GM23338 (cell line): Measurements from ENCODE around the gene C2CD4A. TPM values are rescaled to one million over a fixed set of nuclear protein-coding genes. Genes with fewer than 3 reads are reported as not detected.

Experiments used
- ATAC-seq: fragments of 200-7000 bp; cut with Tn5 transposase; 3 replicates; pipeline ENCODE4 v1.9.1; 2020
- DNase-seq: peaks from one replicate; pipeline ENCODE4 v3.0.0-alpha.2; 2015; ENCODE audit warnings: low spot score
- H2AFZ ChIP-seq: fragments of 200-600 bp; sonication (generic); 2 replicates; pipeline ENCODE4 v1.8.0; 2016; ENCODE audit warnings: antibody characterized with exemption, mild to moderate bottlenecking, moderate library complexity
- H3F3A ChIP-seq: fragments of 200-600 bp; sonication (generic); replicated peaks from 2 replicates; pipeline ENCODE4 v1.8.0; 2017; ENCODE audit warnings: antibody characterized with exemption, mixed run types, low read depth
- H3K27ac ChIP-seq: fragments of 200-600 bp; sonication (generic); 2 replicates; pipeline ENCODE4 v1.6.1; 2016; ENCODE audit warnings: low read depth
- H3K27me3 ChIP-seq: fragments of 200-600 bp; sonication (generic); 2 replicates; pipeline ENCODE4 v1.8.0; 2016; ENCODE audit warnings: mild to moderate bottlenecking, mixed run types, moderate library complexity; ENCODE audit not compliant: insufficient read depth
- H3K36me3 ChIP-seq: fragments of 200-600 bp; sonication (generic); 2 replicates; pipeline ENCODE4 v1.8.0; 2016; ENCODE audit warnings: mild to moderate bottlenecking; ENCODE audit not compliant: insufficient read depth
- H3K4me1 ChIP-seq: fragments of 200-600 bp; sonication (generic); 2 replicates; pipeline ENCODE4 v1.8.0; 2016; ENCODE audit warnings: mild to moderate bottlenecking, moderate library complexity; ENCODE audit not compliant: insufficient read depth
- H3K4me2 ChIP-seq: fragments of 200-600 bp; sonication (generic); 2 replicates; pipeline ENCODE4 v1.7.1; 2017; ENCODE audit warnings: mixed run types
- H3K4me3 ChIP-seq: fragments of 200-600 bp; sonication (generic); 2 replicates; pipeline ENCODE4 v1.6.1; 2016; ENCODE audit warnings: mixed run types
- H3K79me2 ChIP-seq: fragments of 200-600 bp; sonication (generic); replicated peaks from 2 replicates; pipeline ENCODE4 v1.8.0; 2017; ENCODE audit warnings: mild to moderate bottlenecking; ENCODE audit not compliant: insufficient read depth
- H3K9me2 ChIP-seq: fragments of 200-600 bp; sonication (generic); 2 replicates; pipeline ENCODE4 v1.8.0; 2017; ENCODE audit not compliant: insufficient read depth
- H4K20me1 ChIP-seq: fragments of 200-600 bp; sonication (generic); replicated peaks from 2 replicates; pipeline ENCODE4 v1.8.0; 2017; ENCODE audit warnings: mild to moderate bottlenecking; ENCODE audit not compliant: insufficient read depth
- H3K27ac Mint-ChIP-seq: 2 replicates; pipeline ENCODE4 v1.8.0; 2020; ENCODE audit warnings: inconsistent platforms, mild to moderate bottlenecking, moderate library complexity, mixed read lengths
- H3K27me3 Mint-ChIP-seq: 3 replicates; pipeline ENCODE4 v1.8.0; 2022; ENCODE audit warnings: low read depth, mild to moderate bottlenecking, moderate library complexity, mixed read lengths, inconsistent platforms; ENCODE audit not compliant: insufficient read depth, poor library complexity
- H3K36me3 Mint-ChIP-seq: 3 replicates; pipeline ENCODE4 v1.8.0; 2021; ENCODE audit warnings: low read depth, mild to moderate bottlenecking, inconsistent platforms, moderate library complexity, mixed read lengths
- H3K4me1 Mint-ChIP-seq: 3 replicates; pipeline ENCODE4 v1.8.0; 2020; ENCODE audit warnings: mild to moderate bottlenecking, inconsistent platforms, mixed read lengths
- H3K4me3 Mint-ChIP-seq: 3 replicates; pipeline ENCODE4 v1.8.0; 2021; ENCODE audit warnings: moderate library complexity, mild to moderate bottlenecking, inconsistent platforms, mixed read lengths
- H3K9me3 Mint-ChIP-seq: 3 replicates; pipeline ENCODE4 v1.8.0; 2020; ENCODE audit warnings: moderate library complexity, mild to moderate bottlenecking, inconsistent platforms, mixed read lengths
- CREB1 ChIP-seq: fragments of 250-450 bp; sonication (Bioruptor Pico); IDR thresholded peaks from 2 replicates; pipeline ENCODE4 v1.5.0; 2020; ENCODE audit warnings: low read depth, mild to moderate bottlenecking, moderate library complexity
- EZH2 ChIP-seq: fragments of 200-600 bp; sonication (generic); IDR thresholded peaks from one replicate; pipeline ENCODE4 v1.8.0; 2017; ENCODE audit warnings: antibody characterized with exemption, mild to moderate bottlenecking, low read depth; ENCODE audit not compliant: unreplicated experiment
- JUNB ChIP-seq: IDR thresholded peaks from one replicate; pipeline ENCODE4 v1.6.1; 2016; ENCODE audit warnings: antibody characterized with exemption; ENCODE audit not compliant: unreplicated experiment
- POLR2AphosphoS5 ChIP-seq: IDR thresholded peaks from 2 replicates; pipeline ENCODE4 v1.6.1; 2016; ENCODE audit warnings: antibody characterized with exemption, low read depth
- long read RNA-seq: library from polyadenylated mRNA; unstranded; transcript quantifications from one replicate; pipeline ENCODE4 v2.0.0, GENCODE V29; 2020; ENCODE audit not compliant: unreplicated experiment
- polyA plus RNA-seq: library from polyadenylated mRNA; unstranded; fragments of >200 nt; fragmentation: Nextera tagmentation; extraction: Ambion mirVana; gene quantifications from 2 replicates; pipeline ENCODE4 v1.2.1, GENCODE V29; 2016
- total RNA-seq: library from RNA; depleted of rRNA; stranded (reverse); fragments of >200 nt; shearing (Covaris generic); gene quantifications from 2 replicates; pipeline ENCODE4 v1.2.3, GENCODE V29; 2014; rRNA removed
- TF ChIP-seq, protein P1 (sequence below), 2 experiments: fragments of 200-600 bp in 1 of 2; sonication (generic) in 1 of 2; conservative IDR thresholded peaks; 2 replicates each; pipeline versions ENCODE4 v1.5.1 to v1.6.1; 2016 to 2017; ENCODE audit warnings: antibody characterized with exemption in 2 of 2, low read depth in 2 of 2, mild to moderate bottlenecking in 2 of 2, moderate library complexity in 1 of 2
- TF ChIP-seq, protein P2 (sequence below): IDR thresholded peaks from one replicate; pipeline ENCODE4 v1.6.1; 2018; ENCODE audit warnings: antibody characterized with exemption; ENCODE audit not compliant: unreplicated experiment
- TF ChIP-seq, protein P3 (sequence below): fragments of 250-450 bp; sonication (Bioruptor Pico); IDR thresholded peaks from 2 replicates; pipeline ENCODE4 v1.5.0; 2020; ENCODE audit warnings: mild to moderate bottlenecking, moderate library complexity

Gene C2CD4A, protein sequence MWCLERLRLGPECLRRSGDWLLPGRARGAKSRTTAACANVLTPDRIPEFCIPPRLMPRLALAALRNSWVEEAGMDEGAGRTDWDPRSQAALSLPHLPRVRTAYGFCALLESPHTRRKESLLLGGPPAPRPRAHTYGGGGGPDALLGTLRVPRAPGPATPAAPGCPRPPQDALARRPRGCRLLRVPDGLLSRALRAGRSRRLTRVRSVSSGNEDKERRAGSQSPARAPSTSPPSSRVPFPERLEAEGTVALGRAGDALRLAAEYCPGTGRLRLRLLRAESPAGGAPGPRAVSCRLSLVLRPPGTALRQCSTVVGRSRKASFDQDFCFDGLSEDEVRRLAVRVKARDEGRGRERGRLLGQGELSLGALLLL
- total RNA-seq (0.07 and 0.19 TPM in 2 replicates), polyA plus RNA-seq (0.30 TPM in 1 of 2 replicates, not detected in the other)
- long read RNA-seq: 0 reads

DNA sequence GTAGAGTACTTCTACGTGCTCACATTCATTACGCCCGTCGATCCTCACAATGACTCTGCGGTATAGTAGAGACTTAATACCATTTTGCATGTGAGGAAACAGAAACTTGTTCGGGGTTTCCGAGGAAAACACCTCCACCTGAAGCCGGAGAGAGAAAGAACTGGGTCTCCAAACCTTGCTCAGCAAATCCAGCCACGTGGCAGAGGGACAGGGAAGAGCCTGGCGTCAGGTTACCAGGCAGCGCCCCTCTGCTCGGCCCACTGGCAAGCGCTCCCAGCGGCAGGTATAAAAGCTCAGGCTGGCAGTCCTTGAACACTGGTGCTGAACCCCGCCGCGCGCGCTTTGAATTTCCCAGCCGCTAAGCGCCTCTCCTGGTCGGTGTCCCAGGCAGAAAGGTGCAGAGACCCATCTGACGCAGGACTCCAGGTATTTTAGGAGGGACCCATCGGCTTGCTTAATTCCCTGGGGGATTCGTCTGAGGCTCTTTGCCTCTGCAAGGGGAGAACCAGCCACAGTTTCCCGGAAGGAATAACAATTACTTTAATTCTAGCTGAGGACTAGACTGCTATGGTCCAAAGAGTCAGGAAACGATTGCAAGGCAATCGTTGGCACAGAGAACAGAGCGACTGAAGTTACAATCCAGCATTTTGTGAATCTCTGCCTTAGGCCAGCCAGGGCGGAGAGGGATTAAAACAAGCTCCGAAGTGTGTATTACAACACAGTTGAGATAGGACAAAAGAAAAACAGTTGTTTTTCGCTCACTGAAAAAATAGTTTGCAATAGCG is at the start of gene C2CD4A:
TSS of gene C2CD4A (plus strand) at position 315 of the 785 bp plus-strand sequence. CDS start 637 bp downstream, outside the sequence.
- Histone ChIP-seq H2AFZ (peak within 1 kb of the TSS; percentile 94), H3K27me3 (peaks cover 79% of the 10 kb centered on the region)

More for the DNA sequence above, at the start of gene C2CD4A:
- H3F3A ChIP-seq: peaks cover 4% of the 10 kb centered on the region; the same call in 1 of the 2 replicates
- ATAC-seq: peak; percentile 90
- H3K27ac ChIP-seq: no peak within 1 kb of the TSS
- H3K9me3 Mint-ChIP-seq: no peaks in the 10 kb centered on the region
- peaks cover 38% of the 10 kb centered on the region for H3K27me3 Mint-ChIP-seq
- H3K36me3 ChIP-seq: no peaks in the 10 kb centered on the region
- H4K20me1 ChIP-seq: no peaks in the 10 kb centered on the region; the same call in 1 of the 2 replicates
- peaks cover 18% of the 10 kb centered on the region; the same call in 1 of the 2 replicates for H3K4me1 ChIP-seq
- no peak within 1 kb of the TSS for H3K27ac Mint-ChIP-seq
- H3K4me3 Mint-ChIP-seq: peak within 1 kb of the TSS; percentile 73
- peak; percentile 97 for DNase-seq
- TF ChIP-seq, protein P1, sequence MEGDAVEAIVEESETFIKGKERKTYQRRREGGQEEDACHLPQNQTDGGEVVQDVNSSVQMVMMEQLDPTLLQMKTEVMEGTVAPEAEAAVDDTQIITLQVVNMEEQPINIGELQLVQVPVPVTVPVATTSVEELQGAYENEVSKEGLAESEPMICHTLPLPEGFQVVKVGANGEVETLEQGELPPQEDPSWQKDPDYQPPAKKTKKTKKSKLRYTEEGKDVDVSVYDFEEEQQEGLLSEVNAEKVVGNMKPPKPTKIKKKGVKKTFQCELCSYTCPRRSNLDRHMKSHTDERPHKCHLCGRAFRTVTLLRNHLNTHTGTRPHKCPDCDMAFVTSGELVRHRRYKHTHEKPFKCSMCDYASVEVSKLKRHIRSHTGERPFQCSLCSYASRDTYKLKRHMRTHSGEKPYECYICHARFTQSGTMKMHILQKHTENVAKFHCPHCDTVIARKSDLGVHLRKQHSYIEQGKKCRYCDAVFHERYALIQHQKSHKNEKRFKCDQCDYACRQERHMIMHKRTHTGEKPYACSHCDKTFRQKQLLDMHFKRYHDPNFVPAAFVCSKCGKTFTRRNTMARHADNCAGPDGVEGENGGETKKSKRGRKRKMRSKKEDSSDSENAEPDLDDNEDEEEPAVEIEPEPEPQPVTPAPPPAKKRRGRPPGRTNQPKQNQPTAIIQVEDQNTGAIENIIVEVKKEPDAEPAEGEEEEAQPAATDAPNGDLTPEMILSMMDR (conservative IDR thresholded peaks at IDR 0.05; ENCODE audit: low read depth in 2 of 2): peak in 1 of 2 experiments; percentile 29; a peak in 2 of 4 replicates
- TF ChIP-seq, protein P2, sequence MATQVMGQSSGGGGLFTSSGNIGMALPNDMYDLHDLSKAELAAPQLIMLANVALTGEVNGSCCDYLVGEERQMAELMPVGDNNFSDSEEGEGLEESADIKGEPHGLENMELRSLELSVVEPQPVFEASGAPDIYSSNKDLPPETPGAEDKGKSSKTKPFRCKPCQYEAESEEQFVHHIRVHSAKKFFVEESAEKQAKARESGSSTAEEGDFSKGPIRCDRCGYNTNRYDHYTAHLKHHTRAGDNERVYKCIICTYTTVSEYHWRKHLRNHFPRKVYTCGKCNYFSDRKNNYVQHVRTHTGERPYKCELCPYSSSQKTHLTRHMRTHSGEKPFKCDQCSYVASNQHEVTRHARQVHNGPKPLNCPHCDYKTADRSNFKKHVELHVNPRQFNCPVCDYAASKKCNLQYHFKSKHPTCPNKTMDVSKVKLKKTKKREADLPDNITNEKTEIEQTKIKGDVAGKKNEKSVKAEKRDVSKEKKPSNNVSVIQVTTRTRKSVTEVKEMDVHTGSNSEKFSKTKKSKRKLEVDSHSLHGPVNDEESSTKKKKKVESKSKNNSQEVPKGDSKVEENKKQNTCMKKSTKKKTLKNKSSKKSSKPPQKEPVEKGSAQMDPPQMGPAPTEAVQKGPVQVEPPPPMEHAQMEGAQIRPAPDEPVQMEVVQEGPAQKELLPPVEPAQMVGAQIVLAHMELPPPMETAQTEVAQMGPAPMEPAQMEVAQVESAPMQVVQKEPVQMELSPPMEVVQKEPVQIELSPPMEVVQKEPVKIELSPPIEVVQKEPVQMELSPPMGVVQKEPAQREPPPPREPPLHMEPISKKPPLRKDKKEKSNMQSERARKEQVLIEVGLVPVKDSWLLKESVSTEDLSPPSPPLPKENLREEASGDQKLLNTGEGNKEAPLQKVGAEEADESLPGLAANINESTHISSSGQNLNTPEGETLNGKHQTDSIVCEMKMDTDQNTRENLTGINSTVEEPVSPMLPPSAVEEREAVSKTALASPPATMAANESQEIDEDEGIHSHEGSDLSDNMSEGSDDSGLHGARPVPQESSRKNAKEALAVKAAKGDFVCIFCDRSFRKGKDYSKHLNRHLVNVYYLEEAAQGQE: peak; percentile 68
- 0 out of 2 replicates have a peak, but pooled peaks have one; percentile 17 for TF ChIP-seq POLR2AphosphoS5
- peak; percentile 66 for TF ChIP-seq EZH2
- TF ChIP-seq, protein P3, sequence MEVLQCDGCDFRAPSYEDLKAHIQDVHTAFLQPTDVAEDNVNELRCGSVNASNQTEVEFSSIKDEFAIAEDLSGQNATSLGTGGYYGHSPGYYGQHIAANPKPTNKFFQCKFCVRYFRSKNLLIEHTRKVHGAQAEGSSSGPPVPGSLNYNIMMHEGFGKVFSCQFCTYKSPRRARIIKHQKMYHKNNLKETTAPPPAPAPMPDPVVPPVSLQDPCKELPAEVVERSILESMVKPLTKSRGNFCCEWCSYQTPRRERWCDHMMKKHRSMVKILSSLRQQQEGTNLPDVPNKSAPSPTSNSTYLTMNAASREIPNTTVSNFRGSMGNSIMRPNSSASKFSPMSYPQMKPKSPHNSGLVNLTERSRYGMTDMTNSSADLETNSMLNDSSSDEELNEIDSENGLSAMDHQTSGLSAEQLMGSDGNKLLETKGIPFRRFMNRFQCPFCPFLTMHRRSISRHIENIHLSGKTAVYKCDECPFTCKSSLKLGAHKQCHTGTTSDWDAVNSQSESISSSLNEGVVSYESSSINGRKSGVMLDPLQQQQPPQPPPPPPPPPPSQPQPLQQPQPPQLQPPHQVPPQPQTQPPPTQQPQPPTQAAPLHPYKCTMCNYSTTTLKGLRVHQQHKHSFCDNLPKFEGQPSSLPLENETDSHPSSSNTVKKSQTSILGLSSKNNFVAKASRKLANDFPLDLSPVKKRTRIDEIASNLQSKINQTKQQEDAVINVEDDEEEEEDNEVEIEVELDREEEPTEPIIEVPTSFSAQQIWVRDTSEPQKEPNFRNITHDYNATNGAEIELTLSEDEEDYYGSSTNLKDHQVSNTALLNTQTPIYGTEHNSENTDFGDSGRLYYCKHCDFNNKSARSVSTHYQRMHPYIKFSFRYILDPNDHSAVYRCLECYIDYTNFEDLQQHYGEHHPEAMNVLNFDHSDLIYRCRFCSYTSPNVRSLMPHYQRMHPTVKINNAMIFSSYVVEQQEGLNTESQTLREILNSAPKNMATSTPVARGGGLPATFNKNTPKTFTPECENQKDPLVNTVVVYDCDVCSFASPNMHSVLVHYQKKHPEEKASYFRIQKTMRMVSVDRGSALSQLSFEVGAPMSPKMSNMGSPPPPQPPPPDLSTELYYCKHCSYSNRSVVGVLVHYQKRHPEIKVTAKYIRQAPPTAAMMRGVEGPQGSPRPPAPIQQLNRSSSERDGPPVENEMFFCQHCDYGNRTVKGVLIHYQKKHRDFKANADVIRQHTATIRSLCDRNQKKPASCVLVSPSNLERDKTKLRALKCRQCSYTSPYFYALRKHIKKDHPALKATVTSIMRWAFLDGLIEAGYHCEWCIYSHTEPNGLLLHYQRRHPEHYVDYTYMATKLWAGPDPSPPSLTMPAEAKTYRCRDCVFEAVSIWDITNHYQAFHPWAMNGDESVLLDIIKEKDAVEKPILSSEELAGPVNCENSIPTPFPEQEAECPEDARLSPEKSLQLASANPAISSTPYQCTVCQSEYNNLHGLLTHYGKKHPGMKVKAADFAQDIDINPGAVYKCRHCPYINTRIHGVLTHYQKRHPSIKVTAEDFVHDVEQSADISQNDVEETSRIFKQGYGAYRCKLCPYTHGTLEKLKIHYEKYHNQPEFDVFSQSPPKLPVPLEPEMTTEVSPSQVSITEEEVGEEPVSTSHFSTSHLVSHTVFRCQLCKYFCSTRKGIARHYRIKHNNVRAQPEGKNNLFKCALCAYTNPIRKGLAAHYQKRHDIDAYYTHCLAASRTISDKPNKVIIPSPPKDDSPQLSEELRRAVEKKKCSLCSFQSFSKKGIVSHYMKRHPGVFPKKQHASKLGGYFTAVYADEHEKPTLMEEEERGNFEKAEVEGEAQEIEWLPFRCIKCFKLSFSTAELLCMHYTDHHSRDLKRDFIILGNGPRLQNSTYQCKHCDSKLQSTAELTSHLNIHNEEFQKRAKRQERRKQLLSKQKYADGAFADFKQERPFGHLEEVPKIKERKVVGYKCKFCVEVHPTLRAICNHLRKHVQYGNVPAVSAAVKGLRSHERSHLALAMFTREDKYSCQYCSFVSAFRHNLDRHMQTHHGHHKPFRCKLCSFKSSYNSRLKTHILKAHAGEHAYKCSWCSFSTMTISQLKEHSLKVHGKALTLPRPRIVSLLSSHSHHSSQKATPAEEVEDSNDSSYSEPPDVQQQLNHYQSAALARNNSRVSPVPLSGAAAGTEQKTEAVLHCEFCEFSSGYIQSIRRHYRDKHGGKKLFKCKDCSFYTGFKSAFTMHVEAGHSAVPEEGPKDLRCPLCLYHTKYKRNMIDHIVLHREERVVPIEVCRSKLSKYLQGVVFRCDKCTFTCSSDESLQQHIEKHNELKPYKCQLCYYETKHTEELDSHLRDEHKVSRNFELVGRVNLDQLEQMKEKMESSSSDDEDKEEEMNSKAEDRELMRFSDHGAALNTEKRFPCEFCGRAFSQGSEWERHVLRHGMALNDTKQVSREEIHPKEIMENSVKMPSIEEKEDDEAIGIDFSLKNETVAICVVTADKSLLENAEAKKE (CRISPR knock-in tag): no peak
- TF ChIP-seq CREB1 (CRISPR knock-in tag): 0 out of 2 replicates have a peak, but pooled peaks have one; percentile 23
- TF ChIP-seq JUNB: no peak
- no peaks in the 10 kb centered on the region for H3K9me2 ChIP-seq
- H3K79me2 ChIP-seq: no peaks in the 10 kb centered on the region
- no peaks in the 10 kb centered on the region; the same call in 2 of the 3 replicates for H3K36me3 Mint-ChIP-seq
- H3K4me2 ChIP-seq: peak within 1 kb of the TSS; percentile 83
- peak within 1 kb of the TSS; percentile 58 for H3K4me3 ChIP-seq
- H3K4me1 Mint-ChIP-seq: peaks cover 13% of the 10 kb centered on the region
